ENCODE results near the gene HSD17B7. TPM values are rescaled to one million over a fixed set of nuclear protein-coding genes. Genes with fewer than 3 reads are reported as not detected.

HSD17B7 gene
- total and polyA plus RNA-seq, 2 of the 13 experiments (the other 11 are each of a cell fraction or from before 2014, with no cell fraction given): 43.9 to 84.9 TPM

DNA sequence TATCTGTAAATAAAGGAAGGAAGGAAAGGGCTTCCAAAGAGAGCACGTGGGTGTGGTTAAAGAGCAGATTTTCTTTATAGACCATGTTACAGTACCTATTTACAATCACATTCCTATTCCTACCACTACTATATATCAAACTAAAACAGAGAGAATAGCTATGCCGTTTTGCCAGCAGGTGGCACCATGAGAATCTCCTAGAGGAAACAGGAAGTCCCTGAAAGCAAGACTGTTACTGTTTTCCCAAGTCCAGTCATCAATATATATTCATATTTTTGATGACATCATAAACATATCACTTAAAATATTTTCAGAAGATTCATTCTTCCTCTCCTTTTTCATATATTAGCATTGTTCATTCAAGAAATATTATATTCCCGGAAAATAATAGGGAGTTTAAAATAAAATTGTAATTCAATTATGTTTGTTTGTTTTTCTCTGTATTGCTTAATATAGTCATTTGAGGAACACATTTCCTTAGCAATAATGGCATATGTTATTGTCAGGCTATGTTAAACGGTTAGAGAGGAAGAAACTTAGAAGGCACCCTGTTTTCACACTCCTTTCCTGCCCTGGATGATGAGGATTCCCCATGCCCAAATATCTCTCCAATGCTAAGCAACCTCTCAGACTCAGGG, 63.9 kb downstream of the HSD17B7 start (continued):
- TF ChIP-seq, protein P1, sequence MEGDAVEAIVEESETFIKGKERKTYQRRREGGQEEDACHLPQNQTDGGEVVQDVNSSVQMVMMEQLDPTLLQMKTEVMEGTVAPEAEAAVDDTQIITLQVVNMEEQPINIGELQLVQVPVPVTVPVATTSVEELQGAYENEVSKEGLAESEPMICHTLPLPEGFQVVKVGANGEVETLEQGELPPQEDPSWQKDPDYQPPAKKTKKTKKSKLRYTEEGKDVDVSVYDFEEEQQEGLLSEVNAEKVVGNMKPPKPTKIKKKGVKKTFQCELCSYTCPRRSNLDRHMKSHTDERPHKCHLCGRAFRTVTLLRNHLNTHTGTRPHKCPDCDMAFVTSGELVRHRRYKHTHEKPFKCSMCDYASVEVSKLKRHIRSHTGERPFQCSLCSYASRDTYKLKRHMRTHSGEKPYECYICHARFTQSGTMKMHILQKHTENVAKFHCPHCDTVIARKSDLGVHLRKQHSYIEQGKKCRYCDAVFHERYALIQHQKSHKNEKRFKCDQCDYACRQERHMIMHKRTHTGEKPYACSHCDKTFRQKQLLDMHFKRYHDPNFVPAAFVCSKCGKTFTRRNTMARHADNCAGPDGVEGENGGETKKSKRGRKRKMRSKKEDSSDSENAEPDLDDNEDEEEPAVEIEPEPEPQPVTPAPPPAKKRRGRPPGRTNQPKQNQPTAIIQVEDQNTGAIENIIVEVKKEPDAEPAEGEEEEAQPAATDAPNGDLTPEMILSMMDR (CRISPR knock-in tag; IDR thresholded peaks at IDR 0.05): peak; percentile 71
- TF ChIP-seq, protein P2, sequence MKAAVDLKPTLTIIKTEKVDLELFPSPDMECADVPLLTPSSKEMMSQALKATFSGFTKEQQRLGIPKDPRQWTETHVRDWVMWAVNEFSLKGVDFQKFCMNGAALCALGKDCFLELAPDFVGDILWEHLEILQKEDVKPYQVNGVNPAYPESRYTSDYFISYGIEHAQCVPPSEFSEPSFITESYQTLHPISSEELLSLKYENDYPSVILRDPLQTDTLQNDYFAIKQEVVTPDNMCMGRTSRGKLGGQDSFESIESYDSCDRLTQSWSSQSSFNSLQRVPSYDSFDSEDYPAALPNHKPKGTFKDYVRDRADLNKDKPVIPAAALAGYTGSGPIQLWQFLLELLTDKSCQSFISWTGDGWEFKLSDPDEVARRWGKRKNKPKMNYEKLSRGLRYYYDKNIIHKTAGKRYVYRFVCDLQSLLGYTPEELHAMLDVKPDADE (CRISPR knock-in tag; IDR thresholded peaks at IDR 0.05): no peak
- TF ChIP-seq SIN3B (IDR thresholded peaks at IDR 0.05; ENCODE audit: low read length) (no peak), ZBTB42 (CRISPR knock-in tag; IDR thresholded peaks at IDR 0.05) (no peak), SP140L (CRISPR knock-in tag; IDR thresholded peaks at IDR 0.05; ENCODE audit: borderline replicate concordance) (no peak), ELF1 (CRISPR knock-in tag; IDR thresholded peaks at IDR 0.05) (peak; percentile 70; the same call in 1 of the 2 replicates), XRCC5 (optimal IDR thresholded peaks at IDR 0.05; ENCODE audit: low read length) (no peak), ZNF543 (CRISPR knock-in tag; IDR thresholded peaks at IDR 0.05) (no peak), CCAR2 (optimal IDR thresholded peaks at IDR 0.05; ENCODE audit: low read depth, low read length) (no peak), ZNF10 (CRISPR knock-in tag; IDR thresholded peaks at IDR 0.05; ENCODE audit: borderline replicate concordance, low read depth) (no peak), JARID2 (CRISPR knock-in tag; IDR thresholded peaks at IDR 0.05; ENCODE audit: insufficient replicate concordance) (no peak), ATF7 (IDR thresholded peaks at IDR 0.05) (peak; percentile 87), ATF7 (CRISPR knock-in tag; IDR thresholded peaks at IDR 0.05) (no peak), FOXA3 (CRISPR knock-in tag; IDR thresholded peaks at IDR 0.05) (0 out of 2 replicates have a peak, but pooled peaks have one; percentile 24), RFX5 (IDR thresholded peaks at IDR 0.05; ENCODE audit: low read depth, low read length) (no peak), ZNF839 (CRISPR knock-in tag; IDR thresholded peaks at IDR 0.05; ENCODE audit: borderline replicate concordance) (no peak), ELF3 (CRISPR knock-in tag; IDR thresholded peaks at IDR 0.05) (0 out of 2 replicates have a peak, but pooled peaks have one; percentile 61), CREB1 (IDR thresholded peaks at IDR 0.05) (peak; percentile 78), CREB1 (CRISPR knock-in tag; IDR thresholded peaks at IDR 0.05) (no peak), SALL2 (CRISPR knock-in tag; IDR thresholded peaks at IDR 0.05) (no peak), MED13 (CRISPR knock-in tag; IDR thresholded peaks at IDR 0.05) (no peak)
- TF ChIP-seq, protein P3, sequence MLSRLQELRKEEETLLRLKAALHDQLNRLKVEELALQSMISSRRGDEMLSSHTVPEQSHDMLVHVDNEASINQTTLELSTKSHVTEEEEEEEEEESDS (CRISPR knock-in tag; IDR thresholded peaks at IDR 0.05; ENCODE audit: borderline replicate concordance): no peak
- TF ChIP-seq, protein P4, sequence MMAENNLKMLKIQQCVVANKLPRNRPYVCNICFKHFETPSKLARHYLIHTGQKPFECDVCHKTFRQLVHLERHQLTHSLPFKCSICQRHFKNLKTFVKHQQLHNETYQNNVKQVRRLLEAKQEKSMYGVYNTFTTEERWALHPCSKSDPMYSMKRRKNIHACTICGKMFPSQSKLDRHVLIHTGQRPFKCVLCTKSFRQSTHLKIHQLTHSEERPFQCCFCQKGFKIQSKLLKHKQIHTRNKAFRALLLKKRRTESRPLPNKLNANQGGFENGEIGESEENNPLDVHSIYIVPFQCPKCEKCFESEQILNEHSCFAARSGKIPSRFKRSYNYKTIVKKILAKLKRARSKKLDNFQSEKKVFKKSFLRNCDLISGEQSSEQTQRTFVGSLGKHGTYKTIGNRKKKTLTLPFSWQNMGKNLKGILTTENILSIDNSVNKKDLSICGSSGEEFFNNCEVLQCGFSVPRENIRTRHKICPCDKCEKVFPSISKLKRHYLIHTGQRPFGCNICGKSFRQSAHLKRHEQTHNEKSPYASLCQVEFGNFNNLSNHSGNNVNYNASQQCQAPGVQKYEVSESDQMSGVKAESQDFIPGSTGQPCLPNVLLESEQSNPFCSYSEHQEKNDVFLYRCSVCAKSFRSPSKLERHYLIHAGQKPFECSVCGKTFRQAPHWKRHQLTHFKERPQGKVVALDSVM (CRISPR knock-in tag; IDR thresholded peaks at IDR 0.05): no peak
- TF ChIP-seq, protein P5, sequence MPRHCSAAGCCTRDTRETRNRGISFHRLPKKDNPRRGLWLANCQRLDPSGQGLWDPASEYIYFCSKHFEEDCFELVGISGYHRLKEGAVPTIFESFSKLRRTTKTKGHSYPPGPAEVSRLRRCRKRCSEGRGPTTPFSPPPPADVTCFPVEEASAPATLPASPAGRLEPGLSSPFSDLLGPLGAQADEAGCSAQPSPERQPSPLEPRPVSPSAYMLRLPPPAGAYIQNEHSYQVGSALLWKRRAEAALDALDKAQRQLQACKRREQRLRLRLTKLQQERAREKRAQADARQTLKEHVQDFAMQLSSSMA (CRISPR knock-in tag; IDR thresholded peaks at IDR 0.05): no peak
